ENCODE measurements around the gene ASCC1. TPM values are rescaled to one million over a fixed set of nuclear protein-coding genes. Genes with fewer than 3 reads are reported as not detected.

ASCC1 gene
- total and polyA plus RNA-seq, 2 of the 13 experiments (the other 11 are each of a cell fraction or from before 2014, with no cell fraction given), result 21.6 to 30.1 TPM

DNA sequence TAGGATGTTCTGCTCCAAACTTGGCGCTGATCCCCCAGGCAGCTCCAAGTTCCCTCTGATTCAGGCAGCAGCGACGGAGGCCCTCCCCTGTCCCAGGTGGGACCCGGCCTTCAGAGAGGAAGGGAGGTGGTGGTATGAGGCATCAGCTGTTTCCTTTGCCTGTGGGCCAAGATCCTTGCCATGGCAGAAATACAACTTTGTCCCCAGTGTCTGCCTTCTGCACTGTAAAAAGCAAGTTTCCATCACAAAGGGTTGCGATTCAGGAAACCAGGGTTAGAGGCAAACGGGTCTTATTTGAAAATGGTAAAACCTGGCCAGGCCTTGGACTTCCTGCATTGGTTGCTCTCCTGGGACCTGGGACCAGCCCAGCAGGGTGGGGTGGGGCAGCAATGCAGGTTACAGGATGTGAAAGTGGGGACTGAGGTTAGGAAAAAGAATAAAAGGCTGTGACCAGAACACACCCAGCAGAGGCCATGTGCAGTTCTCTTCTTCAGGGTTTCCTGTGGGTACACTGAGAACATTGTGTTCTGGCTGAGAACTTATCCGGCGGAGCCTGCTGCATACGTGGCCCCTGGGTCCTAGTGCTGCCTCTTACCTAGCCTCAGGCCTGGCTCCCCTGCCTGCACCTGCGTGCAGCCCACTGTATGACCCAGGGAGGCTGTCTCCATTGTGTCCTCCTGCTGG is 32.5 kb upstream of the ASCC1 start (continued):
- TF ChIP-seq, protein P1, sequence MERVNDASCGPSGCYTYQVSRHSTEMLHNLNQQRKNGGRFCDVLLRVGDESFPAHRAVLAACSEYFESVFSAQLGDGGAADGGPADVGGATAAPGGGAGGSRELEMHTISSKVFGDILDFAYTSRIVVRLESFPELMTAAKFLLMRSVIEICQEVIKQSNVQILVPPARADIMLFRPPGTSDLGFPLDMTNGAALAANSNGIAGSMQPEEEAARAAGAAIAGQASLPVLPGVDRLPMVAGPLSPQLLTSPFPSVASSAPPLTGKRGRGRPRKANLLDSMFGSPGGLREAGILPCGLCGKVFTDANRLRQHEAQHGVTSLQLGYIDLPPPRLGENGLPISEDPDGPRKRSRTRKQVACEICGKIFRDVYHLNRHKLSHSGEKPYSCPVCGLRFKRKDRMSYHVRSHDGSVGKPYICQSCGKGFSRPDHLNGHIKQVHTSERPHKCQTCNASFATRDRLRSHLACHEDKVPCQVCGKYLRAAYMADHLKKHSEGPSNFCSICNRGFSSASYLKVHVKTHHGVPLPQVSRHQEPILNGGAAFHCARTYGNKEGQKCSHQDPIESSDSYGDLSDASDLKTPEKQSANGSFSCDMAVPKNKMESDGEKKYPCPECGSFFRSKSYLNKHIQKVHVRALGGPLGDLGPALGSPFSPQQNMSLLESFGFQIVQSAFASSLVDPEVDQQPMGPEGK (CRISPR knock-in tag; IDR thresholded peaks at IDR 0.05), result no peak
- TF ChIP-seq, protein P2, sequence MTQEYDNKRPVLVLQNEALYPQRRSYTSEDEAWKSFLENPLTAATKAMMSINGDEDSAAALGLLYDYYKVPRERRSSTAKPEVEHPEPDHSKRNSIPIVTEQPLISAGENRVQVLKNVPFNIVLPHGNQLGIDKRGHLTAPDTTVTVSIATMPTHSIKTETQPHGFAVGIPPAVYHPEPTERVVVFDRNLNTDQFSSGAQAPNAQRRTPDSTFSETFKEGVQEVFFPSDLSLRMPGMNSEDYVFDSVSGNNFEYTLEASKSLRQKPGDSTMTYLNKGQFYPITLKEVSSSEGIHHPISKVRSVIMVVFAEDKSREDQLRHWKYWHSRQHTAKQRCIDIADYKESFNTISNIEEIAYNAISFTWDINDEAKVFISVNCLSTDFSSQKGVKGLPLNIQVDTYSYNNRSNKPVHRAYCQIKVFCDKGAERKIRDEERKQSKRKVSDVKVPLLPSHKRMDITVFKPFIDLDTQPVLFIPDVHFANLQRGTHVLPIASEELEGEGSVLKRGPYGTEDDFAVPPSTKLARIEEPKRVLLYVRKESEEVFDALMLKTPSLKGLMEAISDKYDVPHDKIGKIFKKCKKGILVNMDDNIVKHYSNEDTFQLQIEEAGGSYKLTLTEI (CRISPR knock-in tag; conservative IDR thresholded peaks at IDR 0.05), result no peak
- peak; percentile 92 for TF ChIP-seq ZNF292 (CRISPR knock-in tag; IDR thresholded peaks at IDR 0.05; ENCODE audit: borderline replicate concordance, low read depth)
- no peak for TF ChIP-seq ZNF782 (CRISPR knock-in tag; IDR thresholded peaks at IDR 0.05; ENCODE audit: borderline replicate concordance)
- TF ChIP-seq ZNF33A (CRISPR knock-in tag; IDR thresholded peaks at IDR 0.05; ENCODE audit: borderline replicate concordance), result no peak
- TF ChIP-seq, protein P3, sequence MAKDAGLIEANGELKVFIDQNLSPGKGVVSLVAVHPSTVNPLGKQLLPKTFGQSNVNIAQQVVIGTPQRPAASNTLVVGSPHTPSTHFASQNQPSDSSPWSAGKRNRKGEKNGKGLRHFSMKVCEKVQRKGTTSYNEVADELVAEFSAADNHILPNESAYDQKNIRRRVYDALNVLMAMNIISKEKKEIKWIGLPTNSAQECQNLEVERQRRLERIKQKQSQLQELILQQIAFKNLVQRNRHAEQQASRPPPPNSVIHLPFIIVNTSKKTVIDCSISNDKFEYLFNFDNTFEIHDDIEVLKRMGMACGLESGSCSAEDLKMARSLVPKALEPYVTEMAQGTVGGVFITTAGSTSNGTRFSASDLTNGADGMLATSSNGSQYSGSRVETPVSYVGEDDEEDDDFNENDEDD (CRISPR knock-in tag; IDR thresholded peaks at IDR 0.05; ENCODE audit: borderline replicate concordance), result no peak
- TF ChIP-seq, protein P4, sequence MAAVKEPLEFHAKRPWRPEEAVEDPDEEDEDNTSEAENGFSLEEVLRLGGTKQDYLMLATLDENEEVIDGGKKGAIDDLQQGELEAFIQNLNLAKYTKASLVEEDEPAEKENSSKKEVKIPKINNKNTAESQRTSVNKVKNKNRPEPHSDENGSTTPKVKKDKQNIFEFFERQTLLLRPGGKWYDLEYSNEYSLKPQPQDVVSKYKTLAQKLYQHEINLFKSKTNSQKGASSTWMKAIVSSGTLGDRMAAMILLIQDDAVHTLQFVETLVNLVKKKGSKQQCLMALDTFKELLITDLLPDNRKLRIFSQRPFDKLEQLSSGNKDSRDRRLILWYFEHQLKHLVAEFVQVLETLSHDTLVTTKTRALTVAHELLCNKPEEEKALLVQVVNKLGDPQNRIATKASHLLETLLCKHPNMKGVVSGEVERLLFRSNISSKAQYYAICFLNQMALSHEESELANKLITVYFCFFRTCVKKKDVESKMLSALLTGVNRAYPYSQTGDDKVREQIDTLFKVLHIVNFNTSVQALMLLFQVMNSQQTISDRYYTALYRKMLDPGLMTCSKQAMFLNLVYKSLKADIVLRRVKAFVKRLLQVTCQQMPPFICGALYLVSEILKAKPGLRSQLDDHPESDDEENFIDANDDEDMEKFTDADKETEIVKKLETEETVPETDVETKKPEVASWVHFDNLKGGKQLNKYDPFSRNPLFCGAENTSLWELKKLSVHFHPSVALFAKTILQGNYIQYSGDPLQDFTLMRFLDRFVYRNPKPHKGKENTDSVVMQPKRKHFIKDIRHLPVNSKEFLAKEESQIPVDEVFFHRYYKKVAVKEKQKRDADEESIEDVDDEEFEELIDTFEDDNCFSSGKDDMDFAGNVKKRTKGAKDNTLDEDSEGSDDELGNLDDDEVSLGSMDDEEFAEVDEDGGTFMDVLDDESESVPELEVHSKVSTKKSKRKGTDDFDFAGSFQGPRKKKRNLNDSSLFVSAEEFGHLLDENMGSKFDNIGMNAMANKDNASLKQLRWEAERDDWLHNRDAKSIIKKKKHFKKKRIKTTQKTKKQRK (IDR thresholded peaks at IDR 0.05; ENCODE audit: low read length), result no peak
- TF ChIP-seq, protein P5, sequence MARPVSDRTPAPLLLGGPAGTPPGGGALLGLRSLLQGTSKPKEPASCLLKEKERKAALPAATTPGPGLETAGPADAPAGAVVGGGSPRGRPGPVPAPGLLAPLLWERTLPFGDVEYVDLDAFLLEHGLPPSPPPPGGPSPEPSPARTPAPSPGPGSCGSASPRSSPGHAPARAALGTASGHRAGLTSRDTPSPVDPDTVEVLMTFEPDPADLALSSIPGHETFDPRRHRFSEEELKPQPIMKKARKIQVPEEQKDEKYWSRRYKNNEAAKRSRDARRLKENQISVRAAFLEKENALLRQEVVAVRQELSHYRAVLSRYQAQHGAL (CRISPR knock-in tag; IDR thresholded peaks at IDR 0.05; ENCODE audit: not compliant biosample characterization), result no peak
- TF ChIP-seq PITX1 (CRISPR knock-in tag; IDR thresholded peaks at IDR 0.05), result 0 out of 2 replicates have a peak, but pooled peaks have one; percentile 31
- TF ChIP-seq ZNF260 (CRISPR knock-in tag; IDR thresholded peaks at IDR 0.05; ENCODE audit: borderline replicate concordance, low read depth), result no peak
- TF ChIP-seq SRSF1 (optimal IDR thresholded peaks at IDR 0.05; ENCODE audit: low read depth, low read length), result no peak
- 0 out of 2 replicates have a peak, but pooled peaks have one; percentile 48 for TF ChIP-seq ZFP90 (CRISPR knock-in tag; IDR thresholded peaks at IDR 0.05; ENCODE audit: borderline replicate concordance)
- TF ChIP-seq ZNF10 (CRISPR knock-in tag; IDR thresholded peaks at IDR 0.05; ENCODE audit: borderline replicate concordance, low read depth), result no peak
- TF ChIP-seq, protein P6, sequence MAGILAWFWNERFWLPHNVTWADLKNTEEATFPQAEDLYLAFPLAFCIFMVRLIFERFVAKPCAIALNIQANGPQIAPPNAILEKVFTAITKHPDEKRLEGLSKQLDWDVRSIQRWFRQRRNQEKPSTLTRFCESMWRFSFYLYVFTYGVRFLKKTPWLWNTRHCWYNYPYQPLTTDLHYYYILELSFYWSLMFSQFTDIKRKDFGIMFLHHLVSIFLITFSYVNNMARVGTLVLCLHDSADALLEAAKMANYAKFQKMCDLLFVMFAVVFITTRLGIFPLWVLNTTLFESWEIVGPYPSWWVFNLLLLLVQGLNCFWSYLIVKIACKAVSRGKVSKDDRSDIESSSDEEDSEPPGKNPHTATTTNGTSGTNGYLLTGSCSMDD (CRISPR knock-in tag; IDR thresholded peaks at IDR 0.05), result no peak
- no peak for TF ChIP-seq IKZF4 (CRISPR knock-in tag; IDR thresholded peaks at IDR 0.05; ENCODE audit: borderline replicate concordance, low read depth, not compliant biosample characterization)
- TF ChIP-seq ZKSCAN8 (CRISPR knock-in tag; IDR thresholded peaks at IDR 0.05; ENCODE audit: borderline replicate concordance), result peak; percentile 98
- peak; percentile 96 for TF ChIP-seq ZMYM3 (CRISPR knock-in tag; IDR thresholded peaks at IDR 0.05)

Data from HepG2 (cell line).